ENCODE results near the gene ELF3.
"Not testable (repeated sequence)": the region's sequence is repeated elsewhere in the genome, so short reads cannot be mapped to it uniquely, and the experiment has no call there.

Gene ELF3

DNA sequence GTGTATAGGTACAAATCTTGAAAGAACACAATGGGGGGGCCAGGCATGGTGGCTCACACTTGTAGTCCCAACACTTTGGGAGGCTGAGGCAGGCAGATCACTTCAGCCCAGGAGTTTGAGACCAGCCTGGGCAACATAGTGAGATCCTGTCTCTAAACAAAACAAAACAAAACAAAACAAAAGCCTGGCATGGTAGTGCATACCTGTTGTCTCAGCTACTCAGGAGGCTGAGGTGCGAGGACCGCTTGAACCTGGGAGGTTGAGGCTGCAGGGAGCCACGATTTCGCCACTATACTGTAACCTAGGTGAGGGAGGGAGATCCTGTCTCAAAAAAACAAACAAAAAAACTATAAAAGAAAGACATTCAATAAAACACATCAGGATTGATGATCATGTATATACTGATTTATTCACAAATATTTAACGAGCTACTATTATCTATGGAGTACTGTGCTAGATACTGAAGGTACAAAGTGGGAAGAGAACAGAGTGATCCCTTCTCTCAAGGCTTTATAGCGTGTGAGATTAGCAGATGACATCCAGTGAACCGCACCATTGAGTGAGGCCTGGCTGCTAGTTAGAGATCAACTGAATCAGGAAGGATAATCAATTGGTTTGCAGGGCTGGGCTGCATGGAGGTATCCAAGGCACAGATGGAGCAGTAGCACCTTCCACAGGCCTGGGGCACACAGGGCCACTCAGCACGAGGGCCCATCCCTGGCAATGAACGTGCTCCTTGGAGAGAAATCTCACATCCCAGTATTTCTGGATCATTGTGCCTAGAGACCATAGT lies 26.4 kb downstream of the ELF3 start:
- no peak for DNase-seq

DNA sequence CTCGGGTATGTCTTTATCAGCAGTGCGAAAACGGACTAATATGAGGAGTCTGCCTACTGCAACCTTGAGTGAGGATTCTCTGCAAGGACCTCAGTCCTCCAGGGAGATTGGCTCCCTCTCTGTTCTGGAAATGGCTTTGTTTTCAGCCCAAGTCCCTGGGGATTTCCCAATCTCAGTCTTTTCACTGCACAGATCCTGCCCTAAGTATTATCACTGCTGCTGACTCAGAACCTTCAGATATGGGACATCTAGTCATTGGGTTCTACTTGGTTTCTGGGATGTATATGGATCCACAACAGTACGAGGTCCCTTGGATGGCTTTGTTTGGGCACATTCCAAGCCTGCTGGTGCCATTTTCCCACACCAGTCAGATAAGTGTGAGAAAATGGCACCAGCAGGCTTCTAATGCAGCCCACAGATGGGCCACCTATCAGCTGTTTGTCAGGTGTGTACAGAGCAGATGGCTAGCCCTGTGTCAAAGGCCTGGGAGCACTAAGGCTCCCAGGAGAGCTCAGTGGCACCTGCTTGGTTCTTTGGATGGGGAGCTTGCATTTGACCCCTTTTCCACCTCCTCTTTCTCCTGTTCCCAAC lies 27.4 kb downstream of the ELF3 start:
- DNase-seq, result no peak

DNA sequence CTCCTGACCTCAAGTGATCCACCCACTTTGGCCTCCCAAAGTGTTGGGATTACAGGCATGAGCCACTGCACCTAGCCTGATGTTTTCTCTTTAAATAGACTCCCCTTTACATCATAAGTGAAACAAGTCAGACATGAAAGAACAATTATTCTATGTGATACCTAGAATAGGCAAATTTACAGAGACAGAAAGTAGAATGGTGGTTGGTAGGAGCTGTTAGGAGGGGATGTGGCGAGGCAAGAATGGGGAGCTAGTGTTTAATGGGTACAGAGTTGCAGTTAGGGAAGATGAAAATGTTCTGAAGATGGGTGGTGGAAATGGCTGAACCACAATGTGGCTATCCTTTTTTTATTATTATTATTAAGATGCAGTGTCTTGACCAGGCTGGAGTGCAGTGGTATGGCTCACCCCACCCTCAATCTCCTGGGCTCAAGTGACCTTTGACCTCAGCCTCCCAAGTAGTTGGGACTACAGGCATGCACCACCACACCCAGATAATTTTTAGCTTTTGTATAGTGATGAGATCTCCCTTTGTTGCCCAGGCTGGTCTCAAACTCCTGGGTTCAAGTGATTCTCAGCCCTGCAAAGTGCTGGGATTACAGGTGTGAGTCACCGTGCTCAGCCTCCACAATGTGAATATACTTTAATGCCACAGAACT lies 28.4 kb downstream of the ELF3 start:
- DNase-seq, result no peak

DNA sequence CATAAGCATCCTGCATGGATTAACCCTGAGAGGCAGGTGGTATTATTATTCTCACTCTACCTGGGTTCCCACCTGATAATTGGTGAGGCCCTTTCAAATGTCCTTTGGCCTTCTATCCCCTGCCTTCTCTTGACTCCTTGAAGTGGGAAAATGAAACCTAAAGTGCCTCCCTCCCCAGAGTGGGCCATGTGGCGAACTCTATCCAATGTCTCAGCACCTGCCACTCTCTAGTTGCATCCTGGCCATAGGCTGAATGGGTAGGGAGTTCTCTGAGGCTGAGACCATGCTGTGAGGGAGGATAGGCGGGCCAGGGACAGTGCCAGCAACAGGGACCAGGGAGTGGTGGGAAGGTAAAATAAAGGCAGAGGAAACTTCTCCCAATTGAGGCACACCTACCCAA lies 35.3 kb downstream of the ELF3 start:
- DNase-seq, result no peak

DNA sequence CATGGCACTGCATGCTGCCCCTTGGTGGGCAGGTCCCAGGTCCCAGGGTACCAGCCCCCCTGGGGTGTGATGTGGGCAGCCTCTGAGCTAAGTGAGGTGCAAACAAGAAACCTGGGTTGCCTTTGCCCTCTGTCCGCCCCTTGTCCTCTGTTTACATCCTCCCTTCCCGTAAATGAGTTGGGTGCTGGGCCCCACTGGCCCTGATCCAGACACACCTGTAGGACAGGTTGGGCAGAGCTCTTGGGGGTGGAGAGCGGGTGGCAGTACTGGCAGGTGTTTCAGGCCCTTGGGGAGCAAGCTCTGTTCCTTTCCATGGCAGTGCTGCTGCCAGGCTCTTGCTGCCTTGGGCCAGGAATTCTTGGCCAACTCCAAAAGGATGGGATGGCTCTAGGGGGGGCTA lies 35.8 kb downstream of the ELF3 start:
- DNase-seq, result no peak

DNA sequence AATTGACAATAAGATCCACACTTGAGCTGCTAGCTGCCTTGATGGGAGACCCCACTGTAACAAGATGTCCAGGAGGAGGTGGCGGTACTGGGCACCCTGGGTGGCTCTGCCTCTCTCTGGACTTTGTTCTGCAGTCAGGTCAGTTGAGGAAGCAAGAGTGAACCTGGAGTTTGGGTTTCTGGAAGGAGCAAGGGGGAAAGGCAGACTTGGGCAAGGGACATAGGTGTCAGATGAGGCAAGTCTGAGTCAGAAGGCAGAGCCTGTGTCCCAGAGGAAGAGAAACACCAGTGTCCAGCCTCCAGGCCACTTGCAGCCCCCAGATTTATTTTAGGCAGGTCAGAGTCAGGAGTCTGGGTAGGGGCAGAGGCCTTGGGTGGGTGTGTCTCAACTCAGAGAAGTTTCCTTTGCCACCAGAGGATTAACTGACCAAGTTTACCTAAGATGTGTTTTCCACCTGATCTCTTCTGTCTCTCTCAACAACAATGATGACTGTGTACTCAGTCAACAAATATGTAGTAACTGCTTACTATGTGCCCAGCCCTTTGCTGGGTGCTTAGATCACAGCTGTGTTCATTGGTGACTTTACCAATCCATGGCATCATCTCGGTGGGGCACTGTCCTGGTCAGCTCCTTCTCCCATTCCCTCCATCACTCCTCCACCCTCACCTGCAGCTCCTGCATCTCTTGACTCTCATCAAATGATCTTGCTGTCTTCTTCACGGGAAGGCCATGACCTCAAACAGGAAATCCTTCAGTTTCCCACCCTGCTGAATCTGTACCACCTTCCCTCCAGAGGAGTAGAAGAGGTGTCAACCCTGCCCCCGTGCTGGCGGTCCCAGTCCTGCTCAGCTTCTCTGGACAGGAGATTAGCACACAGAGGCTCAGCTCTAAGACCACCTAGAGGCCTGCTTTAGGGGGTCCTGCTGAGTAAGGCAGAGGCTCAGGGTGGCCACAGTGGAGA lies 36.6 kb downstream of the ELF3 start:
- no peak for DNase-seq

DNA sequence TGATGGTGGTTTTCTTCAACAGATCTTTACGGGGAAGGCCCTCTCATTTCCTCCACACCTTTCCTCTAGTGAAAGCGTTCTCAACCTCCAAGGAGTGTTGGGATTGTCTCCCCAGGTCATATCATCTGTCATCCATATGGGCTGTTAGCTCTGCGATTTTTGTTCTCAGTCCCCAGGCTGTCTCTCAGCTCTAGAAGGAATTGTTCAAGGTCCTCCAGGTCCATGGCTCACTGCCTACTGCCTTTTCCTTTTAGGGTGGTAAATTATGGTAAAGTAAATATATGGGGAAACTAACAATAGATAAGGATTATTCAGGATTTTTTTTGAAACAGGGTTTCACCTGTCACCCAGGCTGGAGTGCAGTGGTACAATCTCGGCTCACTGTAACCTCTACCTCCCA lies 37.6 kb downstream of the ELF3 start:
- no peak for DNase-seq

DNA sequence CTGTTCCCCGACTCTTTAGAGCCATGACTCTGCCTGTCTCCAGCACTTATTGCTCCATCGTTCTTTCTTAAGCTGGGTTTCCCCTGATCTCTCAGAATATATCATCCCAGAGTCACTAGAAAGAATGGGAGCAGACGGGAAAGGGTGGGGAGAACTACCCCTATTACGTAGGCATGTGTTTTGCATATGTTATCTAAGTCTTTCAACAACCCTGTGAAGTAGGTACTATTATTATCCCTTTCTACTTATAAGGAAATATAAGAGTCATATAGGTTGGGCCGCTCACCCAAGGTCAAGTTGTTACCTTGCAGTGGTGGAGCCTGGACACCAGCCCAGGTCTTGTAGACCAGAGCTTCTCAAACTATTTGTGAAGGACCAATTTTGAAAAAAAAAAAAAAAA lies 38.7 kb downstream of the ELF3 start:
- DNase-seq, result no peak

DNA sequence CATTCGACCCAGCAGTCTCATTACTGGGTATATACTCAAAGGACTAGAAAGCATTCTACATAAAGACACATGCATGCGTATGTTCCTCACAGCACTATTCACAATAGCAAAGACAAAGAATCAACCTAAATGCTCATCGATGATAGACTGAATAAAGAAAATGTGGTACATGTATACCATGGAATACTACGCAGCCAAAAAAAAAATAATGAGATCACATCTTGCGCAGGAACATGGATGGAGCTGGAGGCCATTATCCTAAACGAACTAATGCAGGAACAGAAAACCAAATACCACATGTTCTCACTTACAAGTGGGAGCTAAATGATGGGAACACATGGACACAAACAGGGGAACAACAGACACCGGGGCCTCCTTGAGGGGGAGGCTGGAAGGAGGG lies 43.7 kb downstream of the ELF3 start:
- no peak for DNase-seq

DNA sequence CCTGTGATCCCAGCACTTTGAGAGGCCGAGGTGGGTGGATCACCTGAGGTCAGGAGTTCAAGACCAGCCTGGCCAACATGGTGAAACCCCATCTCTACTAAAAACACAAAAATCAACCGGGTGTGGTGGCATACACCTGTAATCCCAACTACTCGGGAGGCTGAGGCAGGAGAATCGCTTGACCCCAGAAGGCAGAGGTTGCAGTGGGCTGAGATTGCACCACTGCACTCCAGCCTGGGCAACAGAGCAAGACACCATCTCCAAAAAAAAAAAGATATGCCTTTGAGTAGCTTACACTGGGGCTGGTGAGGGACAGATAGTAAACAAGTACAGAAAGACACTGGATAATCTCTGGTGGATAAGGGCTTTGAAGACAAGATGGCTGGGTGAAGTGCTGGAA lies 44.3 kb downstream of the ELF3 start:
- DNase-seq, result not testable (repeated sequence)

DNA sequence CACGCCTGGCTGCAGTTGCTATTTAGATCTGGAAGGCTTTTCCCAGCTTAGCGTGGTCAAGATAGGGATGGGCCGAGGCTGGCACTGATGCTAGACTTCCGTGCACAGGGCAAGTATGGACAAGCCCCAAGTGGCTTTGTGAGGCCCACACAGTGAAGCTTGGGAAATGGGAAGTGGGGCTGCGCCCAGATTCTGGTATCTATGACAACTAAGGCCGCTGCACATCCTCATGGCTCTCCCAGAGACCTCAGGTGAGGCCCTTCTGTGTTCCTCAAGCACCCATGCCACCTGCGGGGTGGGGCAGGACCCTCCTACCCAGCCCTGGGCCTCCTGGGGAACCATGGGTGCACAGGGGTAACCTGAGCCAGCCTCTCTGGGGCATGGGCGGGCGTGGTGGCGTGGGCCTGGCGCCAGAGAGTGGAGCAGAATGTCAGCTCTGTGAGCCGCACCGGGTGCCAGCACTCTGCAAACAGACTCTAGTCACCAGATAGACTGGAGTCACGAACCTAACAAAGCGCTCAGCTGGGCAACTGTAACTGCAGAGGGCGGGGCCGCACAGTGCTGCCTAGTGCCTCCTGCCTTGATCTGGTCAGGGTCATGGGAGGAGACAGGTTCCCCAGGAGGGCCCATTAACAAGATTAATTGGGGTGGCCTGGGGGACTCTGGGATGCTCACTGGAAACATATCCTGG lies 46.4 kb downstream of the ELF3 start:
- DNase-seq, result no peak

DNA sequence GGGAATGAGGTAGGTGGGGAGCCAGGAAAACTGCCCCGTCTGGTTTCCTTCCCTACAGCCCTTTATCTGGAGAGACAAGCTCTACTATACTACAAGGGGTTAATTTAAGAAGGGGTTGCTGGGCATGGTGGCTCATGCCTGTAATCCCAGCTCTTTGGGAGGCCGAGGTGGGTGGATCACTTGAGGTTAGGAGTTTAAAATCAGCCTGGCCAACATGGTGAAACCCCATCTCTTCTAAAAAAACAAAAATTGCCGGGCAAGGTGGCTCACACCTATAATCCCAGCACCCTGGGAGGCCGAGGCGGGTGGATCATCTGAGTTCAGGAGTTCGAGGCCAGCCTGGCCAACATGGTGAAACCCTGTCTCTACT lies 46.9 kb downstream of the ELF3 start:
- not testable (repeated sequence) for DNase-seq

DNA sequence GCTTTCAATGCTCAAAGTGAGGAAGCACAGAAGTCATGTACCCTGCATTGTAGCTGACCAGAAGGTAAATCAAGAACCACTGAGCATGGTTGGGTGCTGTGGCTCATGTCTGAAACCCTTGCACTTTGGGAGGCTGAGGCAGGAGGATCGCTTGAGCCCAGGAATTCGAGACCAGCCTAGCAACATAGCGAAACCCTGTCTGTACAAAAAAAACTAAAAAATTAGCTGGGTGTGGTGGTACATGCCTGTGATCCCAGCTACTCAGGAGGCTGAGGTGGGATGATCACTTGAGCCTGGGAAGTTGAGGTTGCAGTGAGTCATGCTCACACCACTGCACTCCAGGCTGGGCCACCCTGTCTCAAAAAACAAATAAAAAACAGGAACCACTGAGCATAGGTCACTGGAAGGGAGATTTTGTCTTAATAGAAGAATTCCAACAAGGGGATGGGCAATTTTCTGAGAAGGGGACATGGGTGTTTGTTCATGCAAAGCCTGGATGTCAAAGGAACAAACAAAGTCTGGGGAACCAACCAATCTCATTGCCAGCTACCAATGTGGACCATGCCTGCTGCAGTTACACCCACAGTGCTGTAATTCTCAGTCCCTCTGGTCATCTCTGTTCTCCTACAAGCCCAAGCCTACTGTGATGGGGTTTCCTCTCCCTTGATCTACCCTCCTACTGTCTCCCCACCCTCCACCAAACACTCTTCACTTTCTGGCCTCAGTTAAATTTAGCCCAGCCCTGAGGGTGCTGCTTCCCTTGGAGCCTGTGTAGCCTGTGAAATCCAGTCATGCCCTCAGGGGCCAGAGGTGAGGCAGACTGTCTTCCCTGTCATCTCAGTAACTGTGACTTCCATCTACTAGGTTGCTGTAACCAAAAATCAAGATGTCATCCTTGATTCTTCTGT lies 47.9 kb downstream of the ELF3 start:
- no peak for DNase-seq

DNA sequence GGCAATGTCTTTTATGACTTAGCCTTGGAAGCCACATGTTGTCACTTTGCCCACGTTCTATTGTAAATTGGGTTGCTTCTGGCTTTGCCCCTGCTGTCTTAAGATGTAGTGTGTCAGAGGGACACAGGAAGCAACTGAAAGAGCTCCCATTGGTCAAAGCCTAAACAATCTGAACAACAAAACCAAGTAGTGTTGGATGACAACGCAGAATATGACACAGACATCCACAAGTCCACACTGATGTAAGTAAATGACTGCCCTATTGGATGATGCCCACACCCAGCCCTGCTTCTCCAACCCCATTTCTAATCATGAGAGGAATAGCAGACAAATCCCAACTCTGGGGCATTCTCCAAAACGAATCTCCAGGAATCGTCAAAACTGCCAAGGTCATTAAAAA lies 50.7 kb downstream of the ELF3 start:
- DNase-seq, result no peak

DNA sequence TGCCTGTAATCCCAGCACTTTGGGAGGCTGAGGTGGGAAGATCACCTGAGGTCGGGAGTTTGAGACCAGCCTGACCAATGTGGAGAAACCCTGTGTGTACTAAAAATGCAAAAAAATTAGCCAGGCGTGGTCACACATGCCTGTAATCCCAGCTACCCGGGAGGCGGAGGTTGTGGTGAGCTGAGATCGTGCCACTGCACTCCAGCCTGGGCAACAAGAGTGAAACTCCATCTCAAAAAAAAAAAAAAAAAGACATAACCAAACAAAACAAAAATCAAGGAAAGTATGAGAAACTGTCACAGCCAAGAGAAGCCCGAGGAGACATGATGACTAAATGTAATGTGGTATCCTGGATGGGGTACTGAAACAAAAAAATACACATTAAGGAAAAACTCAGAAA lies 51.4 kb downstream of the ELF3 start:
- DNase-seq, result not testable (repeated sequence)

DNA sequence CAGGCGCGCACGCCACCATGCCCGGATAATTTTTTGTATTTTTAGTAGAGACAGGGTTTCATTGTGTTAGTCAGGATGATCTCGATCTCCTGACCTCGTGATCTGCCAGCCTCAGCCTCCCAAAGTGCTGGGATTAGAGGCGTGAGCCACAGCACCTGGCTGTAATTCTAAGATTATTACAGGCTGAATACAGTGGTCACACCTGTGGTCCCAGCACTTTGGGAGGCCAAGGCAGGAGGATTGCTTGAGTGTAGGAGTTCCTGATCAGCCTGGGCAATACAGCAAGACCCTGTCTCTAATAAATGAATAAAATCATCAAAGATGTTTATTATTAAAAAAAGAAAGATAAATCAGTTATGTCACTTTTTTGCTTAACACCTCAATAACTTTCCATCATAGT lies 52.2 kb downstream of the ELF3 start:
- DNase-seq, result not testable (repeated sequence)

DNA sequence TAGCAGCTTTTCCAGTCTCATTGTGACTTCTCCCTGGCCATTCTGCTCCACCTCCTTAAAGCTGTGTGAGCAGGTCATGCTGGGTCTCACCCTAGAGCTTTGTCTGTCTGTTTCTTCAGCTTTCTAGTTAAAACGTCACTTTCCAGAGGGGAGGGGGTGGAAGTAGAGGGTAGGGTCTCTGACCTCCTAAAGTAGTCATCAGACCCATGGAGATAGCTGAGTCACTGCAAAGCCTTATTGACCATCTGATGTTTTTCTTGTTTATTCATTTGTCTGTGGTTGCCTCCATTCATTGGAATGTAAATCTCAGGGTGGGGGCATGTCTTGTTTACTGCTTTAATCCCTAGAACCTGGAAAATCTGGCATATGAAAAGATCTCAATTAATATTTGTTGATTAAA lies 52.7 kb downstream of the ELF3 start:
- DNase-seq, result no peak

DNA sequence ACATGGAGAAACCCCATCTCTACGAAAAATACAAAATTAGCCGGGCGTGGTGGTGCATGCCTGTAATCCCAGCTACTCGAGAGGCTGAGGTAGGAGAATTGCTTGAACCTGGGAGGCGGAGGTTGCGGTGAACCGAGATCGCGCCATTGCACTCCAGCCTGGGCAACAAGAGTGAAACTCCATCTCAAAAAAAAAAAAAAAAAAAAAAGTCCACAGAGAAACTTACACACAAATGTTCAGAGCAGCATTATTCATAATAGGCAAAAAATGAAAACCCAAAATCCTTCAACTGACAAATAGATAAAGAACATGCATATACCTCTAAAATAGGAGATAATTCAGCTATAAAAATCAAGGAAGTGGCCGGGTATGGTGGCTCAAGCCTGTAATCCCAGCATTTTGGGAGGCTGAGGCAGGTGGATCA lies 54.5 kb downstream of the ELF3 start:
- DNase-seq, result not testable (repeated sequence)
